Left ventricle myocardium inferior (tissue), 1 donor: ENCODE results near the gene ARHGEF16. TPM values are rescaled to one million over a fixed set of nuclear protein-coding genes. Genes with fewer than 3 reads are reported as not detected.

ENCODE experiments used
- DNase-seq: peaks from one replicate; pipeline ENCODE4 v3.0.0-alpha.2; 2020
- H3K27ac ChIP-seq: fragments of 200-600 bp; replicated peaks from 2 replicates; pipeline ENCODE4 v1.8.0; 2021
- H3K27me3 ChIP-seq: fragments of 200-600 bp; 2 replicates; pipeline ENCODE4 v1.8.0; 2021; ENCODE audit warnings: low read depth
- H3K36me3 ChIP-seq: fragments of 200-600 bp; 2 replicates; pipeline ENCODE4 v1.8.0; 2021
- H3K4me1 ChIP-seq: fragments of 200-600 bp; 2 replicates; pipeline ENCODE4 v1.8.0; 2021
- H3K4me3 ChIP-seq: fragments of 200-600 bp; 2 replicates; pipeline ENCODE4 v1.8.0; 2021; ENCODE audit warnings: mild to moderate bottlenecking, moderate library complexity
- H3K9me3 ChIP-seq: fragments of 200-600 bp; replicated peaks from 2 replicates; pipeline ENCODE4 v1.8.0; 2021
- intact Hi-C: fragments of 100-400 bp; cut with micrococcal nuclease; formaldehyde crosslinking; loops from one replicate; pipeline ENCODE4 v1.11.0; 2022
- long read RNA-seq: library from polyadenylated mRNA; unstranded; transcript quantifications from one replicate; pipeline ENCODE4 v2.0.0, GENCODE V29; 2021
- total RNA-seq: library from RNA; stranded (reverse); fragmentation: NEBNext Ultra II Directional; extraction: Animal tissue kit (Norgen Biotek cat#: 25700); gene quantifications from one replicate; pipeline ENCODE4 v1.2.1, GENCODE V29; 2021
- TF ChIP-seq, protein P1 (sequence below): fragments of 200-600 bp; IDR thresholded peaks from 2 replicates; pipeline ENCODE4 v1.8.0; 2021; ENCODE audit warnings: antibody characterized with exemption, mild to moderate bottlenecking, borderline replicate concordance
- donor health status: DM: no; HTN: yes; CAD: no; lungs with severe emphysema.

ARHGEF16 gene
- 0.52 TPM for total RNA-seq
- long read RNA-seq, partial matches to known transcripts: 0 of 2 reads
- long read RNA-seq, other reads (novel, unspliced or antisense): 1 of 2 reads

DNA sequence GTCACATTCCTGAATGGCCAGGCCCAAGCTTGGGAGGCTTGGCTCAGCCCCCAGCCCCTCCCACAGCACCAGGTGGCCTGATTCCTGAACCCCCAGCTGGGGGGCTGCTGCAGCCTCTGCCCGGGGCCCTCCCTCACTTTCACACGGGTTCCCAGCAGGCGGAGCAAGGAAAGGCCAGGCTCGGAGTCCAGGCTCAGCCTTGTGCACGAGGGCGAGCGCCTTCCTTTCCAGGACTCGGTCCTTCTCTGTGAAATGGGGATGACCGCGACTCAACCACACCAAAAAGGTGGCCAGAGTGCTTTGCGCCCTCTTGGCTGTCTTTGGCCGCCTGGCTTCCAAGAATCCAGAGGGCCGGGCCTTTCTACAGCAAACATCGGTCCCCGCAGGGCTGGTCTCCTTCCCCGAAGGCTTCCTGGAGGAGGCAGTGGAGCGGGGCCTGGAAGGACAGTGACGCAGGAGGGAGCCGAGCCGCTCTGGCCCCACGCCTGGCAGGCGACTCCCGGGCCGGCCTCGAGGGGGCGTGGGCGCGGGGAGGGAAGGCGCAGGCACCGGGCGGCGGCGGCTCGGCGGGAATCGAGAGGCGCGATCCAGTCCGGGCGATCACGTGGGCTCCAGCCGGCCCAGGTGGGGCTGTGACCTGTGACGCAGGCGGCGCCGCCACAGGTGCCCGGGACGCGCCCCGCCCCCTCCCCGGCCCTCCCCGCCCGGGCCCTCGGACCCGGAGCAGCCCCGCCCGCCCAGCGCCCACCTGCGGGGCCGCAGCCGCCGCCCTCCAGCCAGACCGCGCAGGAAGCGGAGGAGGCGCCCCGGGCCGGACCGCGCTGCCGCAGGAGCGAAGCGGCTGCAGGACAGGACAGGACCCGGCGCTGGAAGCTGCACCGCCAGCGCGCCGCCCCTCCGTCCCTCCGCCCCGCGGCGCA lies at the start of gene ARHGEF16:
Gene ARHGEF16, plus strand, starts transcription at position 775 of the 920 bp plus-strand sequence. CDS start 8,420 bp downstream, outside the sequence.
- TF ChIP-seq, protein P1, sequence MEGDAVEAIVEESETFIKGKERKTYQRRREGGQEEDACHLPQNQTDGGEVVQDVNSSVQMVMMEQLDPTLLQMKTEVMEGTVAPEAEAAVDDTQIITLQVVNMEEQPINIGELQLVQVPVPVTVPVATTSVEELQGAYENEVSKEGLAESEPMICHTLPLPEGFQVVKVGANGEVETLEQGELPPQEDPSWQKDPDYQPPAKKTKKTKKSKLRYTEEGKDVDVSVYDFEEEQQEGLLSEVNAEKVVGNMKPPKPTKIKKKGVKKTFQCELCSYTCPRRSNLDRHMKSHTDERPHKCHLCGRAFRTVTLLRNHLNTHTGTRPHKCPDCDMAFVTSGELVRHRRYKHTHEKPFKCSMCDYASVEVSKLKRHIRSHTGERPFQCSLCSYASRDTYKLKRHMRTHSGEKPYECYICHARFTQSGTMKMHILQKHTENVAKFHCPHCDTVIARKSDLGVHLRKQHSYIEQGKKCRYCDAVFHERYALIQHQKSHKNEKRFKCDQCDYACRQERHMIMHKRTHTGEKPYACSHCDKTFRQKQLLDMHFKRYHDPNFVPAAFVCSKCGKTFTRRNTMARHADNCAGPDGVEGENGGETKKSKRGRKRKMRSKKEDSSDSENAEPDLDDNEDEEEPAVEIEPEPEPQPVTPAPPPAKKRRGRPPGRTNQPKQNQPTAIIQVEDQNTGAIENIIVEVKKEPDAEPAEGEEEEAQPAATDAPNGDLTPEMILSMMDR: peak; percentile 63
- Histone ChIP-seq H3K4me1 (peaks cover 51% of the 10 kb centered on the region), H3K27me3 (peaks cover 43% of the 10 kb centered on the region), H3K36me3 (no peaks in the 10 kb centered on the region), H3K27ac (peak within 1 kb of the TSS; percentile 68), H3K9me3 (no peaks in the 10 kb centered on the region), H3K4me3 (peak within 1 kb of the TSS; percentile 72)
- intact Hi-C loops: no loop called here
- peak; percentile 54 for DNase-seq

DNA sequence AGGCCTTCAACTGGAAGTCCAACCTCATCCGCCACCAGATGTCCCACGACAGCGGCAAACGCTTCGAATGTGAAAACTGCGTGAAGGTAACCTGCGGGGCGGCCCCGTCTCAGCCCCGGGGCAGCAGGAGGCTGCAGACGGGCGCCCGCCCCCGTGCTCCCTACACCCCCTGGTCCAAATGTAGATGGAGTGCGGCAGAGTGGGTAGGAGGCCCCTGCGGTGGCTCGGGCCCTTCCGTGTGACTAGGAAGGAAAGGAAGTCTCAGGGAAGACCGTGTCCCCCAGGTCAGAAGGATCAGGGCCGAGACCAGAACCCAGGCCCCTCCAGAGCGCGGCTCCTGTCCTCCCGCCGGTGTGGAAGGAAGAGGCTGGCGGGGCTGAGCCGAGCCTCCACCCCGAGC lies 49.7 kb upstream of the ARHGEF16 start:
- Histone ChIP-seq H3K4me3 (no peak overlapping the region), H3K27me3 (peaks cover 6% of the 10 kb centered on the region), H3K27ac (no peak overlapping the region), H3K9me3 (no peaks in the 10 kb centered on the region), H3K4me1 (peaks cover 16% of the 10 kb centered on the region), H3K36me3 (peaks cover 12% of the 10 kb centered on the region)
- TF ChIP-seq, protein P1: no peak
- DNase-seq: no peak
- intact Hi-C loops: no loop called here

DNA sequence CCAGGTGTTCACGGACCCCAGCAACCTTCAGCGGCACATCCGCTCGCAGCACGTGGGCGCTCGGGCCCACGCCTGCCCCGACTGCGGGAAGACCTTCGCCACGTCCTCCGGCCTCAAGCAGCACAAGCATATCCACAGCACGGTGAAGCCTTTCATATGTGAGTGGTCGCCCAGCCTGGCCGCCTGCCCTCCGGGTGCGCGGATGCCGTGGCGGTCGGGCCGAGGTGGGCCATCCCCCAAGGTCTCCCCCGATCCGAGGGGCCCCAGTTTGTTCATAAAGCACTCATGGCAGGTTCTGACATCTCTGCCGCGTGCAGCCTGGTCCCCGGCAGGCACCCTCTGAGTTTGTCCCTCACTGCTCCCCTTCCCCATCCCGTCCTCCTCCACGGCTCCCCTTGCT lies 49.0 kb upstream of the ARHGEF16 start:
- Histone ChIP-seq H3K36me3 (peaks cover 12% of the 10 kb centered on the region), H3K27me3 (peaks cover 6% of the 10 kb centered on the region), H3K27ac (no peak overlapping the region), H3K9me3 (no peaks in the 10 kb centered on the region), H3K4me3 (no peak overlapping the region), H3K4me1 (peaks cover 21% of the 10 kb centered on the region)
- TF ChIP-seq, protein P1: no peak
- no peak for DNase-seq
- intact Hi-C loops: no loop called here

DNA sequence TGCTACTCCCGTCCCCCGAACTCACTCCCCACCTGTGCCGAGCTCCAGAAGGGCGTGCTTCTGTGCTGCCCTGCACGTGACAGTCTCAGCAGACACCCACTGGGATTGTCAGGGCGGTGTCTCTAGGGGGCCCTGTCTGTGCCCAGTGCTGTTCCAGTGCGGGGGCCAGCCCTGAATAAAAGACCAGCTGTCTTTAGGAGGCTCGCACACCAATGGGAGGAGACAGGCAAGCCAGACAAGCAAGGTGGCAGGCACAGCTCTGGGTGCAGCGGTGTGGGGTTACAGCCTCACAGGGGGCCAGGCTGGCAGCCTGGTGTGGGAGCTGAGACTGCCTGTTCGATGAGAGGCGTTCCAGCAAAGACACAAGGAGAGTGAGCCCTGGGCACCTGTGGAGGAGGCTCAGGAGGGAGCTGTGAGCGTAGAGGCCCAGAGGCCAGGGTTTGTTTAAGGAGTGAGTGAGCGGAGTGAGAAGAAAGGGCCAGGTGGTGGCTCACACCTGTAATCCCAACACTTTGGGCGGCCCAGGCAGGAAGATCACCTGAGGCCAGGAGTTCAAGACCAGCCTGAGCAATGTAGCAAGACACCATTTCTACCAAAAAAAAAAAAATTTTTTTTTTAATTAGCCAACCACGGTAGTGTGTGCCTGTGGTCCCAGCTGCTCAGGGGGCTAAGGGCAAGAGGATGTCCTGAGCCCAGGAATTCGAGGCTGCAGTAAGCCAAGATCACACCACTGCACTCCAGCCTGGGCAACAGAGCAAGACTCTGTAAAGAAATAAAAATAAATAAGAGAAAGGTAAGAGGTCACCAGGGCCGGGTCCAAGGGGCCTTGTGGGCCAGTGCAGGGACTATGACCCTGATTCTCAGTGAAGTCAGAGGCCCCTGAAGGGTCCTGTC lies 48.2 kb upstream of the ARHGEF16 start:
- TF ChIP-seq, protein P1: no peak
- DNase-seq: no peak
- intact Hi-C loops: no loop called here

DNA sequence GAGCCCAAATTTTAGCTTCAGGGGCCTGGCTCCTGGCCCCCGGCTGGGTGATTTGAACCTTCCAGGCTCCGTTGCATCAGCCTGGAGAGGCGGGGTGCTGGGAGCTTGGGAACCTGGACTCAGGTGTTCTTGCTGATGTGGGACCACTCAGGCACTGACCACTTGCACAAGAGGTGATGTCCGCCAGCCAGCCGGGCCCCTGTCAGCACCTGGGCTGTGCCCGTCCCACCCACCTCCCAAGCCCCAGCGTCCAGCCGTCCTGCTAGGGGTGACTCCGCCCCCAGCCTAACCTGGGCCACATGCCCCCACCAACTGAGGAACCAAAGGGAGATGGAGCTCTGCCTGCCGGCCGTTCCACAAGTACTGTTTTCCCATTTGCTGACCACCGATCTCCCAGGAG lies 47.4 kb upstream of the ARHGEF16 start:
- no peak overlapping the region for H3K4me3 ChIP-seq
- intact Hi-C loops: no loop called here

More for the DNA sequence above, 48.2 kb upstream of the ARHGEF16 start:
- H3K27me3 ChIP-seq: peaks cover 6% of the 10 kb centered on the region
- H3K36me3 ChIP-seq: peaks cover 12% of the 10 kb centered on the region
- no peaks in the 10 kb centered on the region for H3K9me3 ChIP-seq
- peaks cover 21% of the 10 kb centered on the region for H3K4me1 ChIP-seq
- no peak overlapping the region for H3K27ac ChIP-seq
- H3K4me3 ChIP-seq: no peak overlapping the region

More for the DNA sequence above, 47.4 kb upstream of the ARHGEF16 start:
- TF ChIP-seq, protein P1: no peak
- Histone ChIP-seq H3K27ac (no peak overlapping the region), H3K4me1 (peaks cover 21% of the 10 kb centered on the region), H3K27me3 (peaks cover 6% of the 10 kb centered on the region), H3K36me3 (peaks cover 12% of the 10 kb centered on the region), H3K9me3 (no peaks in the 10 kb centered on the region)
- no peak for DNase-seq
